ENCODE data around the gene OGG1.

OGG1 gene

GRCh38 chr3:9732740-9733115 lies 17.0 kb upstream of the OGG1 start:
- H3K4me1 ChIP-seq, result peaks cover 10% of the 10 kb centered on the region; the same call in 1 of the 2 replicates

GRCh38 chr3:9736831-9737230 lies 12.9 kb upstream of the OGG1 start:
- Histone ChIP-seq H3K9me3 (no peaks in the 10 kb centered on the region), H3K36me3 (replicated peaks) (peaks cover 69% of the 10 kb centered on the region), H3K27me3 (ENCODE audit: low read depth) (no peaks in the 10 kb centered on the region), H3K4me1 (peaks cover 8% of the 10 kb centered on the region; the same call in 1 of the 2 replicates), H3K4me3 (no peak overlapping the region)
- in situ Hi-C loops (cut with MboI; ENCODE audit: low sequenced_read_pairs), result no loop called here
- DNase-seq (ENCODE audit: low spot score in 2 of 2), result no peak

More at GRCh38 chr3:9732740-9733115, 17.0 kb upstream of the OGG1 start:
- no peaks in the 10 kb centered on the region for H3K9me3 ChIP-seq
- no peaks in the 10 kb centered on the region for H3K27me3 ChIP-seq (ENCODE audit: low read depth)
- peak overlapping the region; percentile 99 for H3K4me3 ChIP-seq
- peaks cover 39% of the 10 kb centered on the region for H3K36me3 ChIP-seq (replicated peaks)
- in situ Hi-C loops (cut with MboI; ENCODE audit: low sequenced_read_pairs), result no loop called here
- no peak for DNase-seq (ENCODE audit: low spot score in 2 of 2)

GRCh38 chr3:9739181-9739580 lies 10.6 kb upstream of the OGG1 start:
- H3K4me1 ChIP-seq, result no peaks in the 10 kb centered on the region
- peaks cover 86% of the 10 kb centered on the region for H3K36me3 ChIP-seq (replicated peaks)
- H3K9me3 ChIP-seq, result no peaks in the 10 kb centered on the region
- no peak overlapping the region for H3K4me3 ChIP-seq
- in situ Hi-C loops (cut with MboI; ENCODE audit: low sequenced_read_pairs), result no loop called here
- DNase-seq (ENCODE audit: low spot score in 2 of 2), result no peak
- no peaks in the 10 kb centered on the region for H3K27me3 ChIP-seq (ENCODE audit: low read depth)

GRCh38 chr3:9742560-9742959 lies 7.2 kb upstream of the OGG1 start:
- no peak overlapping the region for H3K4me3 ChIP-seq
- in situ Hi-C loops (cut with MboI; ENCODE audit: low sequenced_read_pairs), result no loop called here
- no peaks in the 10 kb centered on the region for H3K4me1 ChIP-seq
- no peak for DNase-seq (ENCODE audit: low spot score in 2 of 2)
- no peaks in the 10 kb centered on the region for H3K27me3 ChIP-seq (ENCODE audit: low read depth)
- no peaks in the 10 kb centered on the region for H3K9me3 ChIP-seq
- H3K36me3 ChIP-seq (replicated peaks), result peaks cover 92% of the 10 kb centered on the region

GRCh38 chr3:9743548-9743947 lies 6.2 kb upstream of the OGG1 start:
- H3K9me3 ChIP-seq, result no peaks in the 10 kb centered on the region
- peaks cover 99% of the 10 kb centered on the region for H3K36me3 ChIP-seq (replicated peaks)
- no peaks in the 10 kb centered on the region for H3K4me1 ChIP-seq
- H3K4me3 ChIP-seq, result no peak overlapping the region
- in situ Hi-C loops (cut with MboI; ENCODE audit: low sequenced_read_pairs), result no loop called here
- H3K27me3 ChIP-seq (ENCODE audit: low read depth), result no peaks in the 10 kb centered on the region
- no peak for DNase-seq (ENCODE audit: low spot score in 2 of 2)

GRCh38 chr3:9744162-9744561 lies 5.6 kb upstream of the OGG1 start:
- H3K27me3 ChIP-seq (ENCODE audit: low read depth), result no peaks in the 10 kb centered on the region
- peaks cover 3% of the 10 kb centered on the region for H3K4me1 ChIP-seq
- no peak for DNase-seq (ENCODE audit: low spot score in 2 of 2)
- no peak overlapping the region for H3K4me3 ChIP-seq
- no peaks in the 10 kb centered on the region for H3K9me3 ChIP-seq
- in situ Hi-C loops (cut with MboI; ENCODE audit: low sequenced_read_pairs), result no loop called here
- peaks cover 97% of the 10 kb centered on the region for H3K36me3 ChIP-seq (replicated peaks)

- no peaks in the 10 kb centered on the region for H3K9me3 ChIP-seq
- H3K36me3 ChIP-seq (replicated peaks), result peaks cover 86% of the 10 kb centered on the region
- H3K4me3 ChIP-seq, result no peak overlapping the region
- in situ Hi-C loops (cut with MboI; ENCODE audit: low sequenced_read_pairs), result no loop called here
- DNase-seq (ENCODE audit: low spot score in 2 of 2), result no peak
- no peaks in the 10 kb centered on the region for H3K27me3 ChIP-seq (ENCODE audit: low read depth)
- peaks cover 5% of the 10 kb centered on the region for H3K4me1 ChIP-seq
Observed at GRCh38 chr3:9745521-9745920, 4.2 kb upstream of the OGG1 start.

GRCh38 chr3:9746330-9746729 lies 3.4 kb upstream of the OGG1 start:
- Histone ChIP-seq H3K4me3 (no peak overlapping the region), H3K9me3 (no peaks in the 10 kb centered on the region), H3K36me3 (replicated peaks) (peaks cover 80% of the 10 kb centered on the region), H3K4me1 (peaks cover 5% of the 10 kb centered on the region), H3K27me3 (ENCODE audit: low read depth) (no peaks in the 10 kb centered on the region)
- no peak for DNase-seq (ENCODE audit: low spot score in 2 of 2)
- in situ Hi-C loops (cut with MboI; ENCODE audit: low sequenced_read_pairs), result no loop called here

GRCh38 chr3:9747267-9747666 lies 2.5 kb upstream of the OGG1 start:
- Histone ChIP-seq H3K27me3 (ENCODE audit: low read depth) (no peaks in the 10 kb centered on the region), H3K4me3 (no peak overlapping the region), H3K4me1 (peaks cover 5% of the 10 kb centered on the region), H3K9me3 (no peaks in the 10 kb centered on the region), H3K36me3 (replicated peaks) (peaks cover 80% of the 10 kb centered on the region)
- no peak for DNase-seq (ENCODE audit: low spot score in 2 of 2)
- in situ Hi-C loops (cut with MboI; ENCODE audit: low sequenced_read_pairs), result no loop called here

- no peak for DNase-seq (ENCODE audit: low spot score in 2 of 2)
- no peaks in the 10 kb centered on the region for H3K9me3 ChIP-seq
- H3K36me3 ChIP-seq (replicated peaks), result peaks cover 75% of the 10 kb centered on the region
- in situ Hi-C loops (cut with MboI; ENCODE audit: low sequenced_read_pairs), result no loop called here
- no peaks in the 10 kb centered on the region for H3K27me3 ChIP-seq (ENCODE audit: low read depth)
- H3K4me1 ChIP-seq, result peaks cover 5% of the 10 kb centered on the region
- H3K4me3 ChIP-seq, result no peak overlapping the region
Observed at GRCh38 chr3:9748031-9748430, 1.7 kb upstream of the OGG1 start.

- peaks cover 5% of the 10 kb centered on the region for H3K4me1 ChIP-seq
- peak in 1 of 2 experiments; percentile 43 for DNase-seq (ENCODE audit: low spot score in 2 of 2)
- H3K4me3 ChIP-seq, result peak overlapping the region; percentile 57
- H3K9me3 ChIP-seq, result no peaks in the 10 kb centered on the region
- peaks cover 63% of the 10 kb centered on the region for H3K36me3 ChIP-seq (replicated peaks)
- in situ Hi-C loops (cut with MboI; ENCODE audit: low sequenced_read_pairs), result no loop called here
- H3K27me3 ChIP-seq (ENCODE audit: low read depth), result no peaks in the 10 kb centered on the region
Observed at GRCh38 chr3:9749296-9749644, 482 bp upstream of the OGG1 start.

GRCh38 chr3:9750556-9751411 lies 1.0 kb downstream of the OGG1 start:
- no peaks in the 10 kb centered on the region for H3K27me3 ChIP-seq (ENCODE audit: low read depth)
- DNase-seq (ENCODE audit: low spot score in 2 of 2), result peak in 1 of 2 experiments; percentile 29
- in situ Hi-C loops (cut with MboI; ENCODE audit: low sequenced_read_pairs), result no loop called here
- H3K4me3 ChIP-seq, result peak overlapping the region; percentile 57
- peaks cover 5% of the 10 kb centered on the region for H3K4me1 ChIP-seq
- peaks cover 51% of the 10 kb centered on the region for H3K36me3 ChIP-seq (replicated peaks)
- no peaks in the 10 kb centered on the region for H3K9me3 ChIP-seq

GRCh38 chr3:9754678-9755077 lies 4.9 kb downstream of the OGG1 start:
- peaks cover 24% of the 10 kb centered on the region for H3K36me3 ChIP-seq (replicated peaks)
- no peaks in the 10 kb centered on the region for H3K27me3 ChIP-seq (ENCODE audit: low read depth)
- in situ Hi-C loops (cut with MboI; ENCODE audit: low sequenced_read_pairs), result no loop called here
- H3K4me1 ChIP-seq, result no peaks in the 10 kb centered on the region
- H3K9me3 ChIP-seq, result no peaks in the 10 kb centered on the region
- no peak for DNase-seq (ENCODE audit: low spot score in 2 of 2)
- H3K4me3 ChIP-seq, result no peak overlapping the region

GRCh38 chr3:9757427-9757826 lies 7.7 kb downstream of the OGG1 start:
- no peak for DNase-seq (ENCODE audit: low spot score in 2 of 2)
- Histone ChIP-seq H3K36me3 (replicated peaks) (peaks cover 13% of the 10 kb centered on the region), H3K4me3 (no peak overlapping the region), H3K9me3 (no peaks in the 10 kb centered on the region), H3K4me1 (no peaks in the 10 kb centered on the region), H3K27me3 (ENCODE audit: low read depth) (no peaks in the 10 kb centered on the region)
- in situ Hi-C loops (cut with MboI; ENCODE audit: low sequenced_read_pairs), result no loop called here

Data from HAP-1 (cell line).